ENCODE measurements around the gene MEGF11. TPM values are rescaled to one million over a fixed set of nuclear protein-coding genes. Genes with fewer than 3 reads are reported as not detected.

MEGF11 gene
- polyA plus RNA-seq, 2 of the 4 experiments (the other 2 are of a cell fraction) = 0.25 to 0.31 TPM

- FAIRE-seq (no peak), ATAC-seq (no peak), DNase-seq (ENCODE audit: low read depth in 1 of 2, low spot score in 1 of 2) (no peak)
- no peak overlapping the region for H3K27ac ChIP-seq
- H3K4me1 ChIP-seq = no peaks in the 10 kb centered on the region
- ChIA-PET POLR2A (no interaction called here), CTCF (interaction anchor here (0.8 to 3.2 kb wide), 15 partner anchors 10 to 246 kb away, joined by 3 to 23 read pairs (median 4); partner anchors contain the start of gene SNAPC5)
- no peak overlapping the region; the same call in 2 of the 3 replicates for H3K4me3 ChIP-seq
- no peak overlapping the region for H3K4me2 ChIP-seq
- no peak for TF ChIP-seq RCOR1 (IDR thresholded peaks at IDR 0.05; ENCODE audit: low read depth, low read length)
- TF ChIP-seq FOSB (CRISPR knock-in tag; IDR thresholded peaks at IDR 0.05) = no peak
- no peak for TF ChIP-seq ZSCAN20 (CRISPR knock-in tag; IDR thresholded peaks at IDR 0.05)
- no peak for TF ChIP-seq POLR2AphosphoS2 (conservative IDR thresholded peaks at IDR 0.05; ENCODE audit: low read length)
- TF ChIP-seq HOXA7 (CRISPR knock-in tag; IDR thresholded peaks at IDR 0.05) = no peak
- no peak for TF ChIP-seq NR3C1 (IDR thresholded peaks at IDR 0.05)
- no peak for TF ChIP-seq BHLHE40 (IDR thresholded peaks at IDR 0.05; ENCODE audit: low read depth, low read length)
- TF ChIP-seq ESRRA (IDR thresholded peaks at IDR 0.05; ENCODE audit: borderline replicate concordance, low read length) = no peak
- no peak for TF ChIP-seq NFE2L2 (conservative IDR thresholded peaks at IDR 0.05; ENCODE audit: low read length)
- no peak for TF ChIP-seq POLR2A (IDR thresholded peaks at IDR 0.05; ENCODE audit: low read length)
- 55% methylated on average over 10 of the region's 10 CpGs for WGBS (ENCODE audit: missing lambda C conversion rate)
- H3K9me3 ChIP-seq = no peaks in the 10 kb centered on the region
Measured at GRCh38 chr15:66251065-66251789, 2.3 kb downstream of the MEGF11 start.

- TF ChIP-seq RCOR1 (IDR thresholded peaks at IDR 0.05; ENCODE audit: low read depth, low read length) (no peak), ESRRA (IDR thresholded peaks at IDR 0.05; ENCODE audit: borderline replicate concordance, low read length) (no peak), PBX3 (IDR thresholded peaks at IDR 0.05) (no peak), PHF8 (IDR thresholded peaks at IDR 0.05; ENCODE audit: borderline replicate concordance, low read depth) (no peak), FOSB (CRISPR knock-in tag; IDR thresholded peaks at IDR 0.05) (no peak), EHF (CRISPR knock-in tag; IDR thresholded peaks at IDR 0.05) (no peak), RAD21 (conservative IDR thresholded peaks at IDR 0.05 in 1 of 2, IDR thresholded peaks at IDR 0.05 in 1 of 2) (no peak), EP300 (IDR thresholded peaks at IDR 0.05) (no peak), FOXS1 (CRISPR knock-in tag; IDR thresholded peaks at IDR 0.05) (no peak), HOXA7 (CRISPR knock-in tag; IDR thresholded peaks at IDR 0.05) (no peak), MAX (IDR thresholded peaks at IDR 0.05) (no peak), SREBF2 (IDR thresholded peaks at IDR 0.05) (no peak), JUNB (IDR thresholded peaks at IDR 0.05) (no peak), USF2 (IDR thresholded peaks at IDR 0.05) (no peak), RARB (CRISPR knock-in tag; IDR thresholded peaks at IDR 0.05) (no peak), ATOH8 (CRISPR knock-in tag; IDR thresholded peaks at IDR 0.05; ENCODE audit: low read depth) (no peak)
- DNase-seq (ENCODE audit: low read depth in 1 of 2, low spot score in 1 of 2) (no peak), ATAC-seq (no peak), FAIRE-seq (no peak)
- H3K4me3 ChIP-seq = no peak overlapping the region
- H3K4me2 ChIP-seq = no peak overlapping the region
- POLR2A ChIA-PET = no interaction called here
- no peak overlapping the region for H3K27ac ChIP-seq
- H3K9me3 ChIP-seq = no peaks in the 10 kb centered on the region
- no peaks in the 10 kb centered on the region for H3K4me1 ChIP-seq
- CTCF ChIA-PET = interaction anchor here (0.9 to 3.2 kb wide), 7 partner anchors 12 to 248 kb away, joined by 3 to 23 read pairs (median 3); partner anchors contain the start of gene SNAPC5
- 78% methylated on average over 2 of the region's 2 CpGs for WGBS (ENCODE audit: missing lambda C conversion rate)
Measured at GRCh38 chr15:66249605-66250174, 3.9 kb downstream of the MEGF11 start.
